PC-9 (cell line): ENCODE results near the gene FRMPD2. TPM values are rescaled to one million over a fixed set of nuclear protein-coding genes. Genes with fewer than 3 reads are reported as not detected.

Source experiments
- BruUV-seq: library from RNA; stranded (reverse); fragments of 400-500 nt; replicated peaks from 2 replicates; lab custom pipeline; 2021; lab: Mats Ljungman, UMichigan
- CTCF ChIA-PET: fragments of 300-600 bp; sonication (Branson Sonifier 250); formaldehyde crosslinking; loops from one replicate; lab custom pipeline; 2022; ENCODE audit warnings: antibody characterized with exemption; lab: Charles Lee
- POLR2A ChIA-PET: fragments of 300-600 bp; sonication (Branson Sonifier 250); formaldehyde crosslinking; loops from one replicate; lab custom pipeline; 2022; ENCODE audit warnings: antibody characterized with exemption; ENCODE audit not compliant: unreplicated experiment; lab: Charles Lee
- DNase-seq, 2 experiments: peaks; one replicate each; pipeline versions ENCODE4 v3.0.0 to v3.0.0-alpha.2; 2015 to 2022; ENCODE audit warnings: mixed read lengths in 1 of 2
- H2AFZ ChIP-seq: fragments of 200-600 bp; sonication (generic); 2 replicates; pipeline ENCODE4 v1.8.1; 2017; ENCODE audit warnings: antibody characterized with exemption
- H3F3A ChIP-seq: fragments of 200-600 bp; sonication (generic); 2 replicates; pipeline ENCODE4 v1.8.1; 2017; ENCODE audit warnings: antibody characterized with exemption, mild to moderate bottlenecking, low read depth; ENCODE audit not compliant: insufficient read depth
- H3K27ac ChIP-seq: fragments of 200-600 bp; sonication (generic); 2 replicates; pipeline ENCODE4 v1.6.1; 2016; ENCODE audit warnings: mixed run types
- H3K27me3 ChIP-seq: fragments of 200-600 bp; sonication (generic); 2 replicates; pipeline ENCODE4 v1.6.1; 2016; ENCODE audit warnings: low read depth, mixed run types; ENCODE audit not compliant: insufficient read depth
- H3K36me3 ChIP-seq: fragments of 200-600 bp; sonication (generic); 2 replicates; pipeline ENCODE4 v1.6.1; 2016; ENCODE audit warnings: low read depth, mixed run types
- H3K4me1 ChIP-seq: fragments of 200-600 bp; sonication (generic); replicated peaks from 2 replicates; pipeline ENCODE4 v1.6.1; 2016; ENCODE audit warnings: mixed run types; ENCODE audit not compliant: insufficient read depth
- H3K4me2 ChIP-seq: fragments of 200-600 bp; sonication (generic); 2 replicates; pipeline ENCODE4 v1.6.1; 2017; ENCODE audit warnings: mixed run types
- H3K4me3 ChIP-seq: fragments of 200-600 bp; sonication (generic); 2 replicates; pipeline ENCODE4 v1.6.1; 2016; ENCODE audit warnings: mixed run types
- H3K79me2 ChIP-seq: fragments of 200-600 bp; sonication (generic); 2 replicates; pipeline ENCODE4 v1.6.1; 2017; ENCODE audit warnings: low read depth, mixed run types
- H3K9me2 ChIP-seq: fragments of 200-600 bp; sonication (generic); 2 replicates; pipeline ENCODE4 v1.8.1; 2017; ENCODE audit warnings: mild to moderate bottlenecking; ENCODE audit not compliant: insufficient read depth
- H3K9me3 ChIP-seq: fragments of 200-600 bp; sonication (generic); 2 replicates; pipeline ENCODE4 v1.8.1; 2016; ENCODE audit warnings: low read depth; ENCODE audit not compliant: insufficient read depth
- H4K20me1 ChIP-seq: fragments of 200-600 bp; sonication (generic); 2 replicates; pipeline ENCODE4 v1.8.1; 2017; ENCODE audit not compliant: insufficient read depth
- EZH2 ChIP-seq: fragments of 200-600 bp; sonication (generic); IDR thresholded peaks from 2 replicates; pipeline ENCODE4 v1.8.0; 2017; ENCODE audit warnings: antibody characterized with exemption, low read depth
- intact Hi-C: fragments of 100-400 bp; cut with micrococcal nuclease; formaldehyde crosslinking; loops from one replicate; pipeline ENCODE4 v1.10.0; 2022; ENCODE audit not compliant: unreplicated experiment
- total RNA-seq: library from RNA; stranded (reverse); gene quantifications from 2 replicates; pipeline ENCODE4 v1.2.3, GENCODE V29; 2021
- TF ChIP-seq, protein P1 (sequence below): fragments of 200-600 bp; sonication (generic); conservative IDR thresholded peaks from 2 replicates; pipeline ENCODE4 v1.6.1; 2017; ENCODE audit warnings: mixed run types, antibody characterized with exemption, mild to moderate bottlenecking, moderate library complexity

FRMPD2 gene
- total RNA-seq, 1 experiment from 2014 or later, result 2.4 TPM

DNA sequence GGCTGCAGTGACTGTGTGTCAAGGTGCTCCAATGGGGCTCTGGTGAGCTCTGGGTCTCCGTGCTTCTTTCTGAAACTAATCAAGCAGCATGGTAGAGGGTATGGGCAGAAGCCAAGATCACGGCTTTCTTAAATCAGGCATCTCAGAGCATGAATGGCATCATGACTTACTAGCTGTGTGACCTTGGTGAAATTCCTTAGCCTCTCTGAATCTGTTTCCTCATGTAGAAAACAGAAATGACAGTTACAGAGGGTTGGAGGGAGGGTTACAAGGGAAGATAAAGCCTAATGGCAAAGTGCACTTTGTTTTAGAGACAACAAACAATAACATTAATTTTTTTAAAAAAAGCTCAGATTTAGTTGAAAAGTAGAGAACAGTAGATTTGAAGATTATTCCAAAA is 34.9 kb downstream of the FRMPD2 start:
- no peaks in the 10 kb centered on the region for H3K4me1 ChIP-seq
- H3K9me3 ChIP-seq, result no peaks in the 10 kb centered on the region
- intact Hi-C loops, result no loop called here
- no TSS peak for BruUV-seq
- no peaks in the 10 kb centered on the region for H3K36me3 ChIP-seq
- no peaks in the 10 kb centered on the region for H3K9me2 ChIP-seq
- H3K79me2 ChIP-seq, result no peaks in the 10 kb centered on the region
- no peaks in the 10 kb centered on the region for H3F3A ChIP-seq
- CTCF ChIA-PET, result no interaction called here
- no peak for DNase-seq
- POLR2A ChIA-PET, result no interaction called here
- H4K20me1 ChIP-seq, result no peaks in the 10 kb centered on the region
- H2AFZ ChIP-seq, result no peak overlapping the region
- H3K27me3 ChIP-seq, result peaks cover 31% of the 10 kb centered on the region; the same call in 1 of the 2 replicates
- H3K27ac ChIP-seq, result no peak overlapping the region
- no peak overlapping the region for H3K4me3 ChIP-seq
- H3K4me2 ChIP-seq, result no peak overlapping the region
- TF ChIP-seq, protein P1, sequence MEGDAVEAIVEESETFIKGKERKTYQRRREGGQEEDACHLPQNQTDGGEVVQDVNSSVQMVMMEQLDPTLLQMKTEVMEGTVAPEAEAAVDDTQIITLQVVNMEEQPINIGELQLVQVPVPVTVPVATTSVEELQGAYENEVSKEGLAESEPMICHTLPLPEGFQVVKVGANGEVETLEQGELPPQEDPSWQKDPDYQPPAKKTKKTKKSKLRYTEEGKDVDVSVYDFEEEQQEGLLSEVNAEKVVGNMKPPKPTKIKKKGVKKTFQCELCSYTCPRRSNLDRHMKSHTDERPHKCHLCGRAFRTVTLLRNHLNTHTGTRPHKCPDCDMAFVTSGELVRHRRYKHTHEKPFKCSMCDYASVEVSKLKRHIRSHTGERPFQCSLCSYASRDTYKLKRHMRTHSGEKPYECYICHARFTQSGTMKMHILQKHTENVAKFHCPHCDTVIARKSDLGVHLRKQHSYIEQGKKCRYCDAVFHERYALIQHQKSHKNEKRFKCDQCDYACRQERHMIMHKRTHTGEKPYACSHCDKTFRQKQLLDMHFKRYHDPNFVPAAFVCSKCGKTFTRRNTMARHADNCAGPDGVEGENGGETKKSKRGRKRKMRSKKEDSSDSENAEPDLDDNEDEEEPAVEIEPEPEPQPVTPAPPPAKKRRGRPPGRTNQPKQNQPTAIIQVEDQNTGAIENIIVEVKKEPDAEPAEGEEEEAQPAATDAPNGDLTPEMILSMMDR, result no peak
- TF ChIP-seq EZH2, result no peak

DNA sequence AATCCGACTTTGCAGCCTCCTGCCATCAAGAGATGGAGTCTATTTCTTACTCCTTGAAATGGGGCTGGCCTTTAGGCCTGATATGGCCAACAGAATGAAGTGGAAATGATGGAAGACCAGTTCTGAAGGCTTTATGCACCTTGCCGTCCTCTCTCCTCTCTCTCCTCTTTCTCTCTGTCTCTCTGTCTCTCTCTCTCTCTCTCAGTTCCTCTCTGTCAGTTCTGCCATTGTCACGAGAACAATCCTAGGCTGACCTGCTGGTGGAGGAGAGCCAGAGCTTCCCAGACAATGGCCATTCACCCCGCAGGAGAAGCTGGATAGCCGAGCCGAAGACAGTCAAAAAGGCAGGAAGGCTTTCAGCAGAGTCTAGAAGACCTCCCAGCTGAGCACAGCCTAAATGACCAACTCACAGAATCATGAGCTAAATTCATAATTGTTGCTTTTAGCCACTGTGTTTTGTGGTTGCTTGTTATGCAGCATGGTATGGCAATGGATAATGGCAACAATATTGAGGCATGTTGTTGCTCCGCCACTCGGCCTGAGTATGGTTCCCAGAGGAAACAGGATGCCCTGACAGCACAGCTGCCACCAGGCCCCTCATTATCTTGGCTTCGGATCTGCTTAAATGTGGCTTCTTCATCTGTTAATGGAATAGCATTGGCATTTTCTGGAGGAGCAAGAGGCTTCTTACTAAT is 35.5 kb downstream of the FRMPD2 start:
- no peaks in the 10 kb centered on the region for H3F3A ChIP-seq

DNA sequence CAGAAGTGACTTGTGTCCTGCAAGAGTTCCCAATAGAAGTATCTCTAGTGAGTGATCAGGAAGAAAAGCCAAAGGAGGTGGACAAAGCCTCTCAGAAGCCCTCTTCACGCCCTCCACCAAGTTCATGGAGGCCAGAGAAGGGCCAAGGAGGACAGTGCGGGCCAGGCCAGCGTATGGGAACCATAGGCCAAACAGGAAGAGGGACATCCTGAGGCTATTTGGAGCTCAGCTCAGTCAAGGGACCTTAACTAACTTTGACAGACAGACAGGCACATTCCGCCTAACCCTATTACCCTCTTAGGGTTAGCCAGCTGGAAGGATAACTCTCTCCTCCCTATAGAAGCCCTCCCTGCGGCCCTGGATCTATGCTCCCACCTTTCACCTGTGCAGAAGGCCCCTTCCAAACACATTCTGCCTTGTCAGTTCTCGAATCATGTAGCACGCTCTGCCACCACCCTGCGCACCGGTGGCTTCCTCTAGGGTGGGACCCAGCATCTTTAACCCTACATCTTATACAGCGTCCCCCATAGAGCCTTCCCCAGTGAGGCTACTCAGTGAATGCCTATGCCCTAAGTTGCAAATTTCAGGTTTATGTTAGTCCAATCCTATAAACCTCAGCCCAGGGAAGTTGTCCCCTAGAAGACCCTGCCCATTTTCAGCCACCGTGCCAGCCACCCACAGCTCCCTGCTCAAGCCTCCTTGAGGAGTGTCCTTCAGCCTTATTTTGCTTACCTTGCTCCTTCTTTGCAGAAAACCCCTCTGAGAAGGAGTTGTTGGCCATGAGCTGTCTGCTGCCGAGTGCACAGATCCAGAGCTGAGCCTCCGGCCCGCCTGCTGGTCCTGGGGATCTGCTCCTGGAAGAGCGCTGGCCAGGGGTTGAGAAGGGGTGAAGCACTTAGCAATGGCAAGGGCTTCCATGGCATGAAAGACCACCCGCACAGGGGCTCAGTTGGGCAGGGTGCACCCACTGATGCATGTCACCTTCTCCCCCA is 36.9 kb downstream of the FRMPD2 start:
- Histone ChIP-seq H3K9me2 (no peaks in the 10 kb centered on the region), H3K27me3 (peaks cover 21% of the 10 kb centered on the region; the same call in 1 of the 2 replicates), H2AFZ (no peak overlapping the region), H3K79me2 (no peaks in the 10 kb centered on the region), H4K20me1 (no peaks in the 10 kb centered on the region), H3K36me3 (no peaks in the 10 kb centered on the region), H3F3A (no peaks in the 10 kb centered on the region), H3K27ac (no peak overlapping the region), H3K4me2 (no peak overlapping the region), H3K9me3 (no peaks in the 10 kb centered on the region), H3K4me1 (no peaks in the 10 kb centered on the region), H3K4me3 (no peak overlapping the region)
- TF ChIP-seq, protein P1, result no peak
- no peak for TF ChIP-seq EZH2
- DNase-seq, result no peak
- ChIA-PET POLR2A (no interaction called here), CTCF (no interaction called here)
- intact Hi-C loops, result no loop called here
- no TSS peak for BruUV-seq

More for the DNA sequence above, 35.5 kb downstream of the FRMPD2 start:
- TF ChIP-seq EZH2, result no peak
- TF ChIP-seq, protein P1, result no peak
- ChIA-PET CTCF (no interaction called here), POLR2A (no interaction called here)
- no peak overlapping the region for H3K4me2 ChIP-seq
- H3K4me1 ChIP-seq, result no peaks in the 10 kb centered on the region
- H2AFZ ChIP-seq, result no peak overlapping the region
- BruUV-seq, result no TSS peak
- peaks cover 31% of the 10 kb centered on the region; the same call in 1 of the 2 replicates for H3K27me3 ChIP-seq
- no peaks in the 10 kb centered on the region for H3K9me3 ChIP-seq
- H4K20me1 ChIP-seq, result no peaks in the 10 kb centered on the region
- no peaks in the 10 kb centered on the region for H3K79me2 ChIP-seq
- no peak overlapping the region for H3K4me3 ChIP-seq
- H3K36me3 ChIP-seq, result no peaks in the 10 kb centered on the region
- no peaks in the 10 kb centered on the region for H3K9me2 ChIP-seq
- no peak for DNase-seq
- intact Hi-C loops, result no loop called here
- H3K27ac ChIP-seq, result no peak overlapping the region
